T-helper 1 cell (primary cell): ENCODE data around the gene MAGEB2.
"Not testable (repeated sequence)": the region's sequence is repeated elsewhere in the genome, so short reads cannot be mapped to it uniquely, and the experiment has no call there.

Experiments
- DNase-seq, 5 donors: peaks; one replicate each; pipeline ENCODE4 v3.0.0-alpha.2; 2012 to 2020
- total RNA-seq, 4 donors: gene quantifications; one replicate each; lab custom pipeline; 2026; lab: John Stamatoyannopoulos, UW

The MAGEB2 gene, protein sequence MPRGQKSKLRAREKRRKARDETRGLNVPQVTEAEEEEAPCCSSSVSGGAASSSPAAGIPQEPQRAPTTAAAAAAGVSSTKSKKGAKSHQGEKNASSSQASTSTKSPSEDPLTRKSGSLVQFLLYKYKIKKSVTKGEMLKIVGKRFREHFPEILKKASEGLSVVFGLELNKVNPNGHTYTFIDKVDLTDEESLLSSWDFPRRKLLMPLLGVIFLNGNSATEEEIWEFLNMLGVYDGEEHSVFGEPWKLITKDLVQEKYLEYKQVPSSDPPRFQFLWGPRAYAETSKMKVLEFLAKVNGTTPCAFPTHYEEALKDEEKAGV
- total RNA-seq: 0 reads per million in 4 donors

DNA sequence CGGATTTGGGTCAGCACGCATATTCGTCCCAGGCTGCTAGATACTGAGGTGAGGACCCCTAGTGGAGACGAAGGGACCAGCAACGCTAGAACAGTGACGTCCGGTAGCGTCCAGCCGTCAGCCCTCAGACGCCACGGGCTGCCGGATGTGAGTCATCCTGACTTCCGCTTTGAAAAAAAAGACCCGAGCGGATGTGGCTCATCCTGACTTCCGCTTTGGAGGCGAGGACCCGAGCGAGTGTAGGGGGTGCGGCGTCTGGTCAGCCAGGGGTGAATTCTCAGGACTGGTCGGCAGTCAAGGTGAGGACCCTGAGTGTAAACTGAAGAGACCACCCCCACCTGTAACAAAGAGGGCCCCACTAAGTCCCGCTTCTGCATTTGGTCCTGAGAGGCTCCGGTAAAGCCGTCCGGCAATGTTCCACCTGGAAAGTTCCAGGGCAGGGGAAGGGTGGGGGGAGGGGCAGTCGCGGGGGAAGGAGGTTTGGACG lies at the start of gene MAGEB2:
TSS of gene MAGEB2 (plus strand) at position 207 of the 487 bp plus-strand sequence. CDS start 3,018 bp downstream, outside the sequence.
- no peak for DNase-seq

DNA sequence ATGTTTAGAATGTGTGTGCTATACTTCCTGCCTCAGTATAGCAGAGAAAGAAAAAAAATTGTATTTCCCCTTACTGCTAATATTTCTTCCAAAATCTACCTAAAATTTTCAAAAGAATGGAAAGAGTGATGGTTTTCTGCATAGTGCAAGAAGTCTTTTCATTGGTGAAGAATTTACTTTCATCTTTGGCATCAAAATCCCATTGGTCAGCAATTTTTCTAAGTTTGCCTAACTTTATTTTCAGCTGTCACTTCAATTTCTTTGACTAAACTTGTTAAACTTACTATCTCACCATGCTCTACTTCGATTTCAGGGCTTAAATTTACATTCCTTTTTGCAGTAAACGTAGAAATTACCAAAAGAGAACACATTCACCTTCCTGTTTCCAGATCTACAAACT lies 44.5 kb upstream of the MAGEB2 start:
- DNase-seq: no peak

DNA sequence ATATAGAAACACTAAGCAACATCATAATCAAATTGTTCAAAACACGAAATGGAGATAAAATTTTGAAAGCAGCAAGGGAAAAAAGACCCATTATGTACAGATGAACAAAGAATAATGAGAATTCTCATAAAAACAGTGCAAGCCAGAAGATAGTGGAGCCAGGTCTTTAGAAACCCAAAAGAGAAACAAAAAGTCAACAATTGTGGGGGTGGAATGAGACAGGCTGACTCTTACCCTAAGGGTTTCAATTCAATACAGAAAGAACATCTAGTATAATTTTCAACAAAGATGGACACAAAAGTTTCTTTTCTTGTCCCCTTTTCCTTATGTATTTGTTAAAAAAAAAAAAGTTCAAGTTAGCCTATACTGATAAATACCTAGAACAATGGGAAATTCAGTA lies 34.0 kb upstream of the MAGEB2 start:
- no peak for DNase-seq

DNA sequence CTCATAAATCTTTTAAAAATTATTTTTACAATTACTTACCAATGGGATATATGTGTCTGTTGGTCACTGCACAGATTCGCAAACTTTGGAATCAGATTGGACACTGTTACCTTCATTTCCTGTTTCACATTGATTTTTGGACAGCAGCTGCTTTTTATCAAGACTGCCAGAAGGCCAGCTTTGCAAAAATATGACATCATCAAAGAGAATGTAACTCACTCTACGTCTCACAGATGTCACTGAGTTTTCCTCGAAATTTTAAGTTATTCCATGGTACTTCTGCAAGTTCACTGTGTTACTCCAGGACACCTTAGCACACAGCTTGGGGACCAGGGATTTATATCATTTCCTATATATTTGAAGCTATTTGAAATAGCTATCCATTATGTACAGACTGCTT lies 31.8 kb upstream of the MAGEB2 start:
- DNase-seq: no peak

DNA sequence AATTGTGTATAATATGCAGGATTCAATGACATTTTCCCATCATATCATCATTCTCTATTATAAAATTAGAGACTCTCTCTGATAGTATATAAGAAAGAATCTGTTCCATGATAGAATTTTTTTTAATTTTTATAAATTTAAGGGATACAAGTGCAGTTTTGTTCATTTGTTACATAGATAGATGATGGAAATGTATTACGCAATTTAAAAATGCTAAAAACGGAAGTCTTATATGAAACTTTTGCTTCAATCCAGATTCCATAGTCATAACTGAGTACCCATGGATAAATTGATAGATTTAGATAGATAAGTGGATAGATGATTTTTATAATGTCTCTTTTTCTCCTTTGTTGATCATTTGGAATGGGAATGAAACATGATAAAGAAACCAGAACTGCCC lies 24.9 kb upstream of the MAGEB2 start:
- DNase-seq: no peak

DNA sequence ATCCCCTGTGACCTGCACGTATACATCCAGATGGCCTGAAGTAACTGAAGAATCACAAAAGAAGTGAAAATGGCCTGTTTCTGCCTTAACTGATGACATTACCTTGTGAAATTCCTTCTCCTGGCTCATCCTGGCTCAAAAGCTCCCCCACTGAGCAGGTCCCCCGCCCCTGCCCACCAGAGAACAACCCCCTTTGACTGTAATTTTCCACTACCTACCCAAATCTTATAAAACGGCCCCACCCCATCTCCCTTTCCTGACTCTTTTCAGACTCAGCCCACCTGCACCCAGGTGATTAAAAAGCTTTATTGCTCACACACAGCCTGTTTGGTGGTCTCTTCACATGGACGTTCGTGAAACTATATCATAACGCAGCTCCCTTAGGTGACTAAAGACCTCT lies 21.5 kb upstream of the MAGEB2 start:
- DNase-seq: not testable (repeated sequence)

DNA sequence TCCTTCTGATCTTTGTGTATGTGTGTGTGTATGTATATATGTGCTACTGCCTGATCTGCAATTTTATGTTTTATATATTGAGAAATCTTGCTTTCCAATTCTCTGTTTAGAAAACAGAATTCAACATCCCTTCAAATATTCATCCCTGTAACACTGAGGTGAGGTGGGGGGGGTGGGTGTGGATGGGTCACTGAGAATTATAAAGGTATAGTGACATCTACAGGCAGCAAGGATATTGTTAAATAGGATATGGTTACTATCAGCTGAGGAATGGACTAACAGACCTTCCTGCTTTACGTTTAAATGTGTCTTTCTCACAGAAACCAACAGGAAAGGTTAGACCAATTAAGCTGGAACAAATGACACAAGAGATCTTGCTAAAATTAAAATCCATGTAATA lies 19.0 kb upstream of the MAGEB2 start:
- DNase-seq: no peak

DNA sequence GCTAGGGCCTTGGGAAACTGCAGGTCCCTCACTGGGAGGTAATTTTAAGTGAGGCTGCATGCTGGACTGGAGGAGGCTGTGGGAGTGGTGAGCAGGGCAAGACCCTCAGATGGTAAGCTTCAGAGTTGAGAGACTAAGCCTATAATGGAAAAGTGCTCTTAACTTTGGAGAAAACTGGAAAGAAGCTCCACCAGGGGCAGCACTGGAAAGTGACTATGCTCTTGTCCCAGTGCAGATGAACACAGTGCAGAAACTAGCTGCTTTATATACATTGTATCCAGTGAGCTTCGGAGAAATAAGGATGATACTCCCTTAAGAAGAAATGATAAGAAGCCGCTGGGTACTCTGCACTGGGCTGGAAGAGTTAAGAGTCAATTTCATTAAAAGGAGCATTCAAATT lies 3.2 kb upstream of the MAGEB2 start:
- DNase-seq: no peak

DNA sequence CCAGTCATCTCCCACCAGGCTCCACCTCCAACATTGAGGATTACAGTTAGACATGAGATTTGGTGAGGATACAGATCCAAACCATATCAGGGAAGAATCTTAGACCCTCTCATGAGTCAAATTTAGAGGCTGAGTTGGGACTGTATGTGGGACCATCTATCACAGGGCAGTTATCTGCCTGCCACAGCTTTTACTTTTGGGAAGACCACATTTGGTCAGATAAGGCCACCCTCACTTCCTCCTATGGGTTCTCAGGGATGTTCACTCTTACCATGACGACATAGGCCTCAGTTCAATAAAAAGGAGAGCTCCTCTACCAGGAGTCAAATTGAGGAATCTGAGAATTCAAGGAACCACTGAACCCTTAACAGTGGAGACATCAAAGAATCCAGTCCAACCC lies 2.1 kb downstream of the MAGEB2 start:
- no peak for DNase-seq

DNA sequence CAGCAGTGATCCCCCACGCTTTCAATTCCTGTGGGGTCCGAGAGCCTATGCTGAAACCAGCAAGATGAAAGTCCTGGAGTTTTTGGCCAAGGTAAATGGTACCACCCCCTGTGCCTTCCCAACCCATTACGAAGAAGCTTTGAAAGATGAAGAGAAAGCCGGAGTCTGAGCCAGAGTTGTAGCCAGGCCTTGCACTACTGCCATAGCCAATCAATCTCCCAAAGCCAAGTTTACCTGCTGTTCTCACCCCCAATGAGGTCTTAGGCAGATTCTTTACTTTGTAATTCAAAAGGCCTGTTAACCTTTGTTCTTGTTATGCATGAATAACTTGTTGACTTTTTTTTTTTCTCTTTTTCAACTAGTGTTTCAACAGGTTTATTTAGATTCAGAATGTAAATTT lies 4.0 kb downstream of the MAGEB2 start:
- no peak for DNase-seq

DNA sequence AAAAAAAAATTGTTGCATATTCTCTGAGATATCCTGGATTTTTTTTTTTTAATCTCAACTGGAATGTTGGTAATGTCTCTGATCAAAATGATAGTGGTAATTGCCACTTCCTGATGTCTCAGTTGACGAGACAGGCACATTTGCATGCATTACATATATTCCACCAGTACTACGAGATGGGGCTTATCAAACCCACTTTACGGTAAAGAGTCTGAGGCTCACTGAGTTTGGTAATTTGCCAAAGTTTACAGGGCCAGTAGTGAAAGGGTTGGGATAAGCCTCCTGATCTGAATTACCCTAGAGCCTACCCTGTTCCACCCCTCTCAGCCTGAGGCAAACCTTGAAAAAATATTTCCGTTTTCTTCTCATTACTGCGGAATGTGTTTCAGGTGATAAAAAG lies 5.3 kb downstream of the MAGEB2 start:
- DNase-seq: no peak

DNA sequence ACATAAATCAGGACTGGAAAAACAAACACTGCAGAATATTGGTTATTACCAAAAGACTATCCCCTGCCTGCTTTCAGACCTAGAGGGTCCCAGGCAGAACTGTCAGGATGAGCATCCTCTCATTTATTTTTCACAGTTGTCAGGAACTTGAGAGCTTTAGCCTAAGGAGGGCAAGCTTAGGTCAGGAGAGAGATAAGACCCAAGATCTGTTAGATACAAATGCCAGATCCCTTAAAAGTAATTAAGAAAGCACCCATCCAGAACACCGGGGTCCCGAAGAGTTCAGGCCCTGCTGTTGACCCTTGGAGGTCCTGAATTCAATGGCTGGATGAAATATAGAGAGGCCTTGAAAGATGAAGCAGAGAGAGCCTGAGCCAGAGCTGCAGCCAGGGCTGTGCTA lies 9.2 kb downstream of the MAGEB2 start:
- no peak for DNase-seq

DNA sequence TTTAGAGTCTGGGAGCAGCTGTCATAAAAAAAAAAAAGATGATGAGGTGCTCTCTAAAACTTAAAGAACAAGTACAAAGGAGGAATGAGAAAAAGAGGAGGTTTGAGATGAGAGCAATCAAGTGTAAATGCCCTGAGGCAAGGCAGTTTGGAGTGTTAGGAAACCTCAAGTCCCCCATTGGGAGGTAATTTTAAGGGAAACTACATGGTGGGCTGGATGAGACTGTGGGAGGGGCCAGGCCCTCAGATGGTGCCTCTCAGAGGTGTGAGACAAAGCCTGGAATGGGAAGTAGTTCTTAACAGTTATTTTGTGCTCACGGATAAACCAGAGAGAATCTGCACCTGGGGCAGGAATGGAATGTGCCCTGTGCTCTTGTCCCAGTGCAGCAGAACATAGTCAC lies 13.2 kb downstream of the MAGEB2 start:
- DNase-seq: no peak

DNA sequence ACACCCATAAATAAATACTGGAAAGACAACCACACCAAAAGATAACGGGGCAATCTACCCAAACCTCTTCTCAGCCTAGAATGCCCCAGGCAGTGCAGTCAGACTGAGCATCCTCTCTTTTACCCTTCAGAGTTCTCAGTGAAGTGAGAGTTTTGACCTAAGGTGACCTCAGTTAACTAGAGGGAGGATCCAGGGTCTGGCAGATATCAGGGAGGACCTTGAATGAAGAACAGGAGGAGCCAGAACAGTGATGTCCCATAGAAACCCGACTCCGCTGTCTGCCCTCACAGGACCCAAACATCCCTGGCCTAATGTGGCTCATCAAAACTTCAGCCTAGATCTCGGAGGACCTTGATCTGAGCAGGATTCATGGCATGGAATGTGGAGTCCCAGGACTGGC lies 15.0 kb downstream of the MAGEB2 start, which contains the start of gene MAGEB3:
TSS of gene MAGEB3 (plus strand) at position 263 of the 400 bp plus-strand sequence. CDS start 5,268 bp downstream, outside the sequence.
- no peak for DNase-seq

DNA sequence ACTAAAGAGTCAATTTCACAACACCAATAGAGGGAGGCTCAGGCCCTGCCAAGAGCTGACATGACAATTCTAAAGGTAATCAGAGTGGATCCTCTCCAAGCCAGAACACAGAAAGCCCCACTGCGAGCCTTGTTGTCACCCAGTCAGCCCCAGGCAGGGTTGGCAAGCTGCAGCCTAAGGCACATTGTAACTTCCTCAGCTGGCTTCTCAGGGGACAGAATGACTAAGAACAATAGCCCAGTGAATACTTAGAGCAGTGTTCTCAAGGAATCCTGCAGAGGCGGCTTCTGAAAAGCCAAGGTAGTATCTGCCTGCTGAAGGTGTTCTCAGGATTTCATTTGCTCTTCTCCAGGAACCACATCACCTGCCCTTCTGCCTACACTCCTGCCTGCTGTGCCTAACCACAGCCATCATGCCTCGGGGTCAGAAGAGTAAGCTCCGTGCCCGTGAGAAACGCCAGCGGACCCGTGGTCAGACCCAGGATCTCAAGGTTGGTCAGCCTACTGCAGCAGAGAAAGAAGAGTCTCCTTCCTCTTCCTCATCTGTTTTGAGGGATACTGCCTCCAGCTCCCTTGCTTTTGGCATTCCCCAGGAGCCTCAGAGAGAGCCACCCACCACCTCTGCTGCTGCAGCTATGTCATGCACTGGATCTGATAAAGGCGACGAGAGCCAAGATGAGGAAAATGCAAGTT lies 26.5 kb downstream of the MAGEB2 start, which contains the start of gene MAGEB4:
TSS of gene MAGEB4 (plus strand) at position 277 of the 692 bp plus-strand sequence. CDS start at position 413, 136 bp downstream.
- no peak for DNase-seq

DNA sequence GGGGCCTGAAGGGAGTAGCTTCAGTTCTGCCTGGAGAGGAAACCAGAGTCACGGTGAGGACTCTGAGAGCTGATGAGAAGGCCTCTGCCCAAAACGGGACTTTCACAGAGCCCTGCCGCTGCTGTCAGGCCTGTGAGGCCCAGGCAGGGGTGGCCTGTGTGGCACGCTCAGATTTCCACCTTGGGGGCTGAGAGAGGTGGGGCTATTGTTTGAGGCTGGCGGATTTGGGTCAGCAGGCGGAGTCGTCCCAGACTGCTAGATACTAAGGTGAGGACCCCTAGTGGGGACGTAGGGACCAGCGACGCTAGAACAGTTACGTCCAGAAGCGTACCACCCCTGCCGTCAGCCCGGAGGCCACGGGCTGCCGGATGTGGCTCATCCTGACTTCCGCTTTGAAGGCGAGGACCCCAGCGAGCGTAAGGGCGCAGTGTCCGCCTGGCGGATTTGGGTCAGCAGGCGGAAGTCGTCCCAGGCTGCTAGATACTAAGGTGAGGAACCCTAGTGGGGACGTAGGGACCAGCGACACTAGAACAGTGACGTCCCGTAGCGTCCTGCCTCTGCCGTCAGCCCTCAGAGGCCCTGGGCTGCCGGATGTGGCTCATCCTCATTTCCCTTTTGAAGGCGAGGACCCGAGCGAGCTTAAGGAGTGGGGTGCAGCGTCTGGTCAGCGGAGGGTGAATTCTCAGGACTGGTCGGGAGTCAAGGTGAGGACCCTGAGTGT lies 31.6 kb downstream of the MAGEB2 start, which contains the start of gene MAGEB1:
TSS of gene MAGEB1 (plus strand) at position 378 of the 721 bp plus-strand sequence. CDS start 3,348 bp downstream, outside the sequence.
- DNase-seq: no peak

DNA sequence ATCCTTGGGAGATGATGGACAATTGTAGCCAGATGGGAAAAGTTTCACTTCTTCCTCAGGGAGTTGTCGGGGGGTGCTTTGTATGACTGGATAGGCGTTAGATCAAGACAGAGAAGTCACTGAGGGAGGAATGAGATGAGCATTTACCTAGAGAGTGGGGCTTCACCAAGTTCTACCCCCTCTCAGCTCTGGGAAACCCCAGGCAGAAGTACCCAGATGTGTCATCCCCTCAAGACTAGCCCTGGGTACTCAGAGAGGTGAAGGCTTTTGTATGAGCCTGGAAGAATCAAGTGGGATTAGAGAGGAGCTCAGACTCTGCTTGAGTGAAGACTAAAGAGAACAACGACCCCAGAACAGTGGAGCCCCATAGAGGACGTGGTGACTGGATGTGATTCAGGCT lies 33.5 kb downstream of the MAGEB2 start:
- DNase-seq: no peak

DNA sequence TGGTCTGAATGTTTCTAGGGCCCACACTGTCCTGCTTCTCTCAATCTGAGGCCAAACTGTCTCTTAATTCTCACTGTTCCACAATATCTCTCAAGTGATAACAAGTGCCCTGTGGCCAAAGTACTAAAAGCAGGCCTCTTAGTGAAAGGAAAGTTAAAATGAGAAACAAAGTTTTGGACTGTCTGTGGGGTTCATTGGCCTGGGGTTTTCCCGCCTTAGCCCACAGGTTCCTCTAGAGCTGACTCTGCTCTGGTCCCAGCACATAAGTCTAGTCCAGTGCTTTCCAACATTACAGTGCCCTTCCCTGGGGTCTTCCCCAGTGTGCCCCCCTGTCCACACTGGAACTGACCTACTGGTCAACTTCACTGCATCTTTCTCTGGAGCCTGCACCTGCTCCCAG lies 37.9 kb downstream of the MAGEB2 start:
- DNase-seq: no peak

DNA sequence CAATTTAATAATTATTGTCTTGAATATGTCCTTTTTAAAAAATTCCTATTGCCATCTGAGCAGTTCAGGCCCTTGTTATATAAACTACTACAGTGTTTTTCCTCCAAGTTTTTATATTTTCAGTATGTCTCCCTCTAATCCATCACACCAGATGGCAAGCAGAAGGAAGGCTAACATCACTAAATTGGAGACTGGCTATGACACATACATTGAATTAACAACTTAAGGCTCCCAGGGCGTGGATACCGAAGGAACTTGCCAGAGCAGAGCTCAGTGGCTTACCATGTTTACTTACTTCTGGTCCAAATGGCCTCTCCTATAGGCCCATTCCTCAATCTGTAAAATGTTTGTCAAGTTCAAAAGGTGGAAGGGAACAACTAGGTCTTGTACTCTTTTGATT lies 44.6 kb downstream of the MAGEB2 start:
- no peak for DNase-seq

DNA sequence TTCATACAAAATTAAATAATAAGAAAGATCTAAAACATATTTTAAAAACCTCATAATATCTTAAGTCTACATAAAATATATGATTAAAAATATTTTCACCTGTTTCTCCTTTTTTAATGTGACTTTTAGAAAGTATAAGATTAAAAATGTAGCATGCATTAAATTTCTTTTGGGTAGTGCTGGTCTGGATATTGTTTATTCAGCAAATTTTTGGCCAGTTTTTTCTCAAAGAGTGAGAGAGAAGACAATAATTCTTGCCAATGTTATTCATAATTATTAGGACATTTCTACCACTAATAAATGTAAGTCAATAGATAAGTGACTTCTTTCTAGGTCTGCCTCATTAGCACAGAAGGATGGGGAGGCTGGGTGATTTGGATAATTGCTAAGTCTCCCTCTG lies 45.6 kb downstream of the MAGEB2 start:
- no peak for DNase-seq

DNA sequence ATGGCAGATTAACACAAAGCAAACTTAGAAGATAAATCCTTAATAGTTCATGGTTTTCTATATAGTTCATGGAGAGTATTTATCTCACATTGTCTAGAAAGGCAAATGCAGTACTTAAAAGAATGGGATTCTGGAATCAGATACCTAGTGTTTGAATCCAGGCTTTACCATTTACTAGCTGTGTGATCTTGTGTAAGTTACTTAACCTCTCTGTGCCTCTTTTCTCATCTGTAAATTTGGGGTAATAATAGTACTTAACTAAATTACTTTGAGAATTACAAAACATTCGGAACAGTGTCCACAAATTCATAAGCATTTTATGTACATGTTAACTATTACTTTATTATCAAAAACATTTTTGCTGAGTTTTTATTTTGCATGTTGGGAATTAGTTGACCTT lies 47.4 kb downstream of the MAGEB2 start:
- no peak for DNase-seq
